Omental fat pad (tissue), 4 donors: ENCODE data around the gene CACNA1G. TPM values are rescaled to one million over a fixed set of nuclear protein-coding genes. Genes with fewer than 3 reads are reported as not detected.
A peak's percentile ranks its signal among the peaks of the same experiment; 100 is the strongest.

Experiments
- ATAC-seq: fragments of 150-250 bp; one replicate; pipeline ENCODE4 v1.9.1; 2016; ENCODE audit warnings: mild to moderate bottlenecking, moderate library complexity; ENCODE audit not compliant: low FRiP score
- DNase-seq: peaks from one replicate; pipeline ENCODE4 v3.0.0-alpha.2; 2019; ENCODE audit warnings: low spot score
- CTCF ChIP-seq, 3 donors: fragments of 450-650 bp; IDR thresholded peaks; one replicate each; pipeline ENCODE4 v1.5.1; 2016 to 2017; ENCODE audit warnings: antibody characterized with exemption in 3 of 3, mild to moderate bottlenecking in 3 of 3, moderate library complexity in 2 of 3
- total RNA-seq, 4 donors: library from RNA; depleted of rRNA; stranded (reverse); fragments of >200 nt; gene quantifications; one replicate each; pipeline ENCODE4 v1.1.0, GENCODE V29; 2016

CACNA1G gene
- total RNA-seq, 4 donors from 2014 or later = 0.32 to 3.8 (median 1.2) TPM

GRCh38 chr17:50630524-50631194, 70.1 kb downstream of the CACNA1G start:
- DNase-seq (no peak), ATAC-seq (no peak)

GRCh38 chr17:50631195-50631907, 70.8 kb downstream of the CACNA1G start:
- no peak for TF ChIP-seq CTCF (IDR thresholded peaks at IDR 0.05)
- ATAC-seq (no peak), DNase-seq (no peak)

More at GRCh38 chr17:50630524-50631194, 70.1 kb downstream of the CACNA1G start:
- TF ChIP-seq CTCF (IDR thresholded peaks at IDR 0.05) = peak in 1 of 3 donors; percentile 33

GRCh38 chr17:50631908-50632571, 71.5 kb downstream of the CACNA1G start:
- ATAC-seq (no peak), DNase-seq (no peak)
- TF ChIP-seq CTCF (IDR thresholded peaks at IDR 0.05) = no peak

- no peak for TF ChIP-seq CTCF (IDR thresholded peaks at IDR 0.05)
- DNase-seq (no peak), ATAC-seq (no peak)
Measured at GRCh38 chr17:50632637-50633036, 72.1 kb downstream of the CACNA1G start.

- TF ChIP-seq CTCF (IDR thresholded peaks at IDR 0.05) = no peak
- ATAC-seq = no peak
Measured at GRCh38 chr17:50633683-50634082, 73.2 kb downstream of the CACNA1G start.

GRCh38 chr17:50634224-50634914, 73.9 kb downstream of the CACNA1G start, which contains the start of gene ABCC3:
Gene ABCC3, plus strand, starts transcription at chr17:50634881. Its CDS starts 56 bp downstream, at chr17:50634937.
- DNase-seq (no peak), ATAC-seq (peak; percentile 35)
- no peak for TF ChIP-seq CTCF (IDR thresholded peaks at IDR 0.05)

More at GRCh38 chr17:50633683-50634082, 73.2 kb downstream of the CACNA1G start:
- DNase-seq = no peak
